Effector memory CD4-positive, alpha-beta T cell (primary cell): ENCODE results near the gene NDFIP2.

Experiments
- DNase-seq, 3 donors: peaks; one replicate each; pipeline ENCODE4 v3.0.0-alpha.2; 2020
- H3K27ac ChIP-seq: 2 replicates; pipeline ENCODE4 v1.7.0; 2013; ENCODE audit warnings: mild to moderate bottlenecking, low read length, moderate library complexity; ENCODE audit not compliant: insufficient read depth, poor library complexity, severe bottlenecking
- H3K27me3 ChIP-seq: replicated peaks from 2 replicates; pipeline ENCODE4 v1.7.0; 2013; ENCODE audit warnings: mild to moderate bottlenecking, low read length; ENCODE audit not compliant: insufficient read depth, control insufficient read depth, poor library complexity, severe bottlenecking
- H3K36me3 ChIP-seq: 2 replicates; pipeline ENCODE4 v1.7.0; 2013; ENCODE audit warnings: mild to moderate bottlenecking, low read length, moderate library complexity; ENCODE audit not compliant: control insufficient read depth, insufficient read depth
- H3K4me1 ChIP-seq: 2 replicates; pipeline ENCODE4 v1.7.0; 2013; ENCODE audit warnings: low read length, mild to moderate bottlenecking; ENCODE audit not compliant: control insufficient read depth, insufficient read depth, poor library complexity, severe bottlenecking
- H3K4me3 ChIP-seq: 2 replicates; pipeline ENCODE4 v1.7.0; 2013; ENCODE audit warnings: low read length, low read depth, mild to moderate bottlenecking; ENCODE audit not compliant: insufficient read depth, poor library complexity, severe bottlenecking
- H3K9me3 ChIP-seq: 2 replicates; pipeline ENCODE4 v1.7.0; 2013; ENCODE audit warnings: mild to moderate bottlenecking, low read length, moderate library complexity; ENCODE audit not compliant: control insufficient read depth
- total RNA-seq, 3 donors: gene quantifications; one replicate each; lab custom pipeline; 2026; lab: John Stamatoyannopoulos, UW

NDFIP2 gene
- total RNA-seq, result 3.9 to 12.7 (median 6.2) reads per million in 3 donors

- H3K27ac ChIP-seq, result peak within 1 kb of the TSS; percentile 57
- H3K27me3 ChIP-seq, result no peaks in the 10 kb centered on the region
- DNase-seq, result peak; percentile 79 to 86 (median 79)
- no peaks in the 10 kb centered on the region for H3K36me3 ChIP-seq
- no peaks in the 10 kb centered on the region for H3K9me3 ChIP-seq
- peaks cover 6% of the 10 kb centered on the region for H3K4me1 ChIP-seq
- peak within 1 kb of the TSS; percentile 83 for H3K4me3 ChIP-seq
Measured at GRCh38 chr13:79480954-79481684, at the start of gene NDFIP2. Gene NDFIP2, plus strand, starts transcription at chr13:79481155. Its CDS starts 49 bp downstream, at chr13:79481204.

DNA sequence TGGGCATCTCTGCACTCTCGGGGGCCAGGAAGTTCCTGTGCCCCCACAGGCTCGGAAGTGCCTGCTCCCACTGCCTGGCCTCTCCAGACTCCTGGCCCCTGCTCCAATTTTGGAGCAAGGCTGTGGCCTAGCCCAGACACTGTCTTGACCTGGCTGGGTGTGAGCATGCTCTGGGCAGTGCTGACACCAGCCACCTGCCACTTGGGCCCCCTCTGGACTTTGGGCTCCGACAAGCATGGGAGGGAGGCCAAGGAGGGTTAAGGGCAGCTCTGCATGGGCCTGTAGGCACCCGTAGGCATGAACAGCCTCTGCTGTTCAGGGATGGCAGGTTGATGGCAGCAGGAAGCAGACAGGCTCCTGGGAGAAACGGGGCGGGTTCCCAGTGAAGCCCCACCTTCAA is 48.9 kb upstream of the NDFIP2 start:
- Histone ChIP-seq H3K4me3 (no peak overlapping the region), H3K27me3 (no peaks in the 10 kb centered on the region), H3K4me1 (no peaks in the 10 kb centered on the region), H3K9me3 (no peaks in the 10 kb centered on the region), H3K36me3 (no peaks in the 10 kb centered on the region), H3K27ac (no peak overlapping the region)
- DNase-seq, result no peak

DNA sequence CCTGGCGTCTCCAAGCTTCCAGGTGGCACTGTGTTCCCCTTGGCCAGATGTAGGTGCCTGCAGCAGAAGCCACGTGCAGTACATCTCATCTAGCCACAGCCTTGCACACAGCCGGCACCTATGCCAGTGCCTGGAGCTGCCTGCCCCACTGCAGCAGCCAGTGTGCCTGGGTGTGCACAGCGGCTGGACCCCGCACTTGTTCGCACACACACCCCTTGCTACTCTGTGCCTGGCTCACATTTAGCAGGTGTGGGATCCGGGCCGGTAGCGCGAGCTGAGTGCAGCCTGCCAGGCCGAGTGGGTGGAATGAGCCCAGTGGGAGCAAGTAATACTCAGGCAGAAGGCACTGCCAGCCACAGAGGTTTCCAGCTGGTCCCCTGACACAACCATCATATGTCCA is 48.0 kb upstream of the NDFIP2 start:
- Histone ChIP-seq H3K36me3 (no peaks in the 10 kb centered on the region), H3K27ac (no peak overlapping the region), H3K27me3 (no peaks in the 10 kb centered on the region), H3K4me1 (no peaks in the 10 kb centered on the region), H3K9me3 (no peaks in the 10 kb centered on the region), H3K4me3 (no peak overlapping the region)
- DNase-seq, result no peak

GRCh38 chr13:79434556-79434955 is 46.4 kb upstream of the NDFIP2 start:
- Histone ChIP-seq H3K4me3 (no peak overlapping the region), H3K27ac (no peak overlapping the region), H3K4me1 (no peaks in the 10 kb centered on the region), H3K27me3 (no peaks in the 10 kb centered on the region), H3K36me3 (no peaks in the 10 kb centered on the region), H3K9me3 (no peaks in the 10 kb centered on the region)
- DNase-seq, result no peak

DNA sequence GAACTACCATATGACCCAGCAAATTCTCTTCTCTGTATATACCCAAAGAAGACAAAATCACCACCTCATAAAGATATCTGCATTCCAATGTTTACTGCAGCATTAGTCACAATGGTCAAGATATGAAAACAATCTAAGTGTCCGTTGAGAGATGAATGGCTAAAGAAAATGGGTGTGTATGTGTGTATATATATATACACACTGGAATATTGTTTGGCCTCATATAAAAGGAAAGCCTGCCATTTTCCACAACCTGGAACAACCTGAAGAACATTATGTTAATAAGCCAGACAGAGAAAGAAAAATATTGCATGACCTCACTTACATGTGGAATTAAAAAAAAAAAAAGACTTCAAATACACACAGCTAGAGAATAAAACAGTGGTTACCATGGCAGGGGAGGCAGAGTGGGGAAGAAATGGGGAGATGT is 45.4 kb upstream of the NDFIP2 start:
- Histone ChIP-seq H3K9me3 (no peaks in the 10 kb centered on the region), H3K36me3 (no peaks in the 10 kb centered on the region), H3K27me3 (no peaks in the 10 kb centered on the region), H3K4me3 (no peak overlapping the region), H3K27ac (no peak overlapping the region), H3K4me1 (no peaks in the 10 kb centered on the region)
- no peak for DNase-seq

DNA sequence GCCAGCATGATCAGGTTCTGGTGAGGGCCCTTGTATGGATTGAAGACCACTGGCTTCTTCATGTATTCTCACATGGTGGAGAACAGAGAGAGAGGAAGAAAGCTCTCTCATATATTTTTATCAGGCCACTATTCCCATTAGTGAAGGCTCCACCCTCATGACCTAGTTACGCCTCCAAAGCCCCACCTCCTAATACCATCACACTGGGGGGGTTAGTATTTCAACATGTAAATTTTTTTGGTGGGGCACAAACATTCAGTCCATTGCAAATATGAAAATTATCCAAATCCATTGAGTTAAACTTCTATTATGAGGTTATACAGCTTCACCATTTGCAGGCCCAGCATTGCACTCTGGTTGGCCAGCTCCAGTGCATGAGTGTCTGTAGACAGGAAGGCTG is 41.7 kb upstream of the NDFIP2 start:
- no peaks in the 10 kb centered on the region for H3K4me1 ChIP-seq
- no peaks in the 10 kb centered on the region for H3K9me3 ChIP-seq
- DNase-seq, result no peak
- H3K27me3 ChIP-seq, result no peaks in the 10 kb centered on the region
- H3K27ac ChIP-seq, result no peak overlapping the region
- H3K4me3 ChIP-seq, result no peak overlapping the region
- H3K36me3 ChIP-seq, result no peaks in the 10 kb centered on the region

DNA sequence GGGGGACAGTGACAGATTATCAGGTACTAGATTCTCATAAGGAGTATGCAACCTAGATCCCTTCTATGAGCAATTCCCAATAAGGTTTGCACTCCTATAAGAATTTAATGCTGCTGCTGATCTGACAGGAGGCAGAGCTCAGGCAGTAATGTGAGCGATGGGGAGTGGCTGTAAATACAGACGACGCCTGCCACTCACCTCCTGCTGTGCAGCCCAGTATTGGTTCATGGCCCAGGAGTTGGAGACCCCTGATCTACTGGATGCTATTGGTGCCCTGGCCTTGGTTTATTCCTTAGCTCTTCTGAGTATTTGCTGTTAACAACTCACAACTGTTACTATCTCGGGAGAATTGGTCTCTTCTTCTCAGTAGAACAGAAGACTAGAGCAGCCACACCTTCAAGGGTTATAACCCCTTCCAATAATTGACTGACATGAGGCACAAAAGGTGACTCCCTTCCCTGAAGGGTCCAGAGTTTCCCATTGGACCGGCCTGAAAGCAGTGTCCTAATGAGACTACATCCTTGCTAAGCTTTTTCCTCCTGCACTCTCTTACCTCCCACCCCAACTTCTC is 39.9 kb upstream of the NDFIP2 start:
- Histone ChIP-seq H3K36me3 (no peaks in the 10 kb centered on the region), H3K4me1 (no peaks in the 10 kb centered on the region), H3K9me3 (no peaks in the 10 kb centered on the region), H3K27ac (no peak overlapping the region), H3K27me3 (no peaks in the 10 kb centered on the region), H3K4me3 (no peak overlapping the region)
- no peak for DNase-seq

GRCh38 chr13:79442221-79442620 is 38.7 kb upstream of the NDFIP2 start:
- no peak overlapping the region for H3K27ac ChIP-seq
- DNase-seq, result no peak
- no peaks in the 10 kb centered on the region for H3K27me3 ChIP-seq
- peaks cover 4% of the 10 kb centered on the region for H3K4me1 ChIP-seq
- no peaks in the 10 kb centered on the region for H3K36me3 ChIP-seq
- no peaks in the 10 kb centered on the region for H3K9me3 ChIP-seq
- no peak overlapping the region for H3K4me3 ChIP-seq

- Histone ChIP-seq H3K27ac (no peak overlapping the region), H3K27me3 (no peaks in the 10 kb centered on the region), H3K9me3 (no peaks in the 10 kb centered on the region), H3K4me3 (no peak overlapping the region), H3K36me3 (no peaks in the 10 kb centered on the region), H3K4me1 (peaks cover 4% of the 10 kb centered on the region)
- no peak for DNase-seq
Measured at GRCh38 chr13:79442706-79443105, 38.2 kb upstream of the NDFIP2 start.

- Histone ChIP-seq H3K36me3 (no peaks in the 10 kb centered on the region), H3K27me3 (no peaks in the 10 kb centered on the region), H3K27ac (no peak overlapping the region), H3K9me3 (no peaks in the 10 kb centered on the region), H3K4me3 (no peak overlapping the region), H3K4me1 (peaks cover 14% of the 10 kb centered on the region)
- no peak for DNase-seq
Measured at GRCh38 chr13:79445968-79446645, 34.8 kb upstream of the NDFIP2 start.
